ENCODE results near the gene CXCR6.

Gene CXCR6

GRCh38 chr3:45943207-45943846 is at the start of gene CXCR6:
TSS of gene CXCR6 (plus strand) at chr3:45943464. CDS start at chr3:45946482, 3,018 bp downstream.
- peak; percentile 24 for DNase-seq

GRCh38 chr3:45894015-45894414 is 49.2 kb upstream of the CXCR6 start:
- DNase-seq: no peak

- DNase-seq: no peak
These were observed 47.4 kb upstream of the CXCR6 start for GRCh38 chr3:45895686-45896468.

- no peak for DNase-seq
These were observed 46.3 kb upstream of the CXCR6 start for GRCh38 chr3:45896956-45897355.

GRCh38 chr3:45904931-45905330 is 38.3 kb upstream of the CXCR6 start:
- no peak for DNase-seq

- no peak for DNase-seq
These were observed 37.5 kb upstream of the CXCR6 start for GRCh38 chr3:45905755-45906154.

GRCh38 chr3:45906681-45907407 is 36.4 kb upstream of the CXCR6 start:
- no peak for DNase-seq

- DNase-seq: no peak
These were observed 35.2 kb upstream of the CXCR6 start for GRCh38 chr3:45907769-45908705.

GRCh38 chr3:45908761-45909160 is 34.5 kb upstream of the CXCR6 start:
- DNase-seq: no peak

- DNase-seq: no peak
These were observed 33.7 kb upstream of the CXCR6 start for GRCh38 chr3:45909542-45909941.

- no peak for DNase-seq
These were observed 32.4 kb upstream of the CXCR6 start for GRCh38 chr3:45910892-45911291.

- no peak for DNase-seq
These were observed 31.6 kb upstream of the CXCR6 start for GRCh38 chr3:45911511-45912226.

GRCh38 chr3:45912435-45912834 is 30.8 kb upstream of the CXCR6 start:
- DNase-seq: no peak

- no peak for DNase-seq
These were observed 28.8 kb upstream of the CXCR6 start for GRCh38 chr3:45914362-45915058.

GRCh38 chr3:45915059-45915439 is 28.2 kb upstream of the CXCR6 start:
- no peak for DNase-seq

- DNase-seq: peak; percentile 65
These were observed 27.6 kb upstream of the CXCR6 start for GRCh38 chr3:45915518-45916231.

GRCh38 chr3:45917146-45917898 is 25.9 kb upstream of the CXCR6 start:
- DNase-seq: no peak

- no peak for DNase-seq
These were observed 21.9 kb upstream of the CXCR6 start for GRCh38 chr3:45921158-45922038.

- DNase-seq: no peak
These were observed 21.3 kb upstream of the CXCR6 start for GRCh38 chr3:45922039-45922326.

Data from stimulated activated CD4-positive, alpha-beta T cell treated with anti-CD3 and anti-CD28 coated beads, Interleukin-12 subunit alpha, Interleukin-12 subunit beta, amount 100 ng/mL, for 4 hours (primary cell).